Tibial nerve (tissue), 4 donors: ENCODE results near the gene MUC5AC. TPM values are rescaled to one million over a fixed set of nuclear protein-coding genes. Genes with fewer than 3 reads are reported as not detected.

ENCODE experiments used
- DNase-seq, 2 donors: peaks; one replicate each; pipeline ENCODE4 v3.0.0-alpha.2; 2019; ENCODE audit warnings: low spot score in 2 of 2
- H3K27ac ChIP-seq, 4 donors: fragments of 200-600 bp; sonication (generic) in 3 of 4; one replicate each; pipeline ENCODE4 v1.5.1; 2017 to 2019; ENCODE audit warnings: mild to moderate bottlenecking in 1 of 4
- H3K27me3 ChIP-seq, 2 donors: fragments of 200-600 bp; sonication (generic) in 1 of 2; one replicate each; pipeline versions ENCODE4 v1.5.1 to v1.6.0; 2017 to 2019
- H3K36me3 ChIP-seq, 3 donors: fragments of 200-600 bp; sonication (generic); one replicate each; pipeline ENCODE4 v1.5.1; 2018 to 2019
- H3K4me1 ChIP-seq, 4 donors: fragments of 200-600 bp; sonication (generic) in 3 of 4; one replicate each; pipeline ENCODE4 v1.5.1; 2017 to 2019
- H3K4me3 ChIP-seq, 4 donors: fragments of 200-600 bp; sonication (generic) in 3 of 4; one replicate each; pipeline ENCODE4 v1.5.1; 2017 to 2019; ENCODE audit warnings: mild to moderate bottlenecking in 1 of 4, moderate library complexity in 1 of 4
- H3K9me3 ChIP-seq, 4 donors: fragments of 200-600 bp; sonication (generic) in 3 of 4; one replicate each; pipeline ENCODE4 v1.5.1; 2017 to 2019
- CTCF ChIP-seq, 5 experiments: fragments of 200-600 bp in 3 of 5; fragments of 450-650 bp in 2 of 5; sonication (generic) in 3 of 5; IDR thresholded peaks; one replicate each; pipeline ENCODE4 v1.5.1; 2016 to 2019; ENCODE audit warnings: antibody characterized with exemption in 5 of 5, mild to moderate bottlenecking in 3 of 5, moderate library complexity in 2 of 5
- EP300 ChIP-seq, 2 donors: sonication (generic); formaldehyde crosslinking; IDR thresholded peaks; one replicate each; pipeline ENCODE4 v1.6.1; 2017; ENCODE audit warnings: antibody characterized with exemption in 2 of 2, mild to moderate bottlenecking in 1 of 2
- POLR2A ChIP-seq, 2 donors: fragments of 450-650 bp; IDR thresholded peaks; one replicate each; pipeline ENCODE4 v1.6.1; 2017; ENCODE audit warnings: antibody characterized with exemption in 2 of 2, mild to moderate bottlenecking in 2 of 2, moderate library complexity in 2 of 2
- WGBS, 2 donors: methylation state at CpG; one replicate each; pipeline ENCODE4 v1.1.5; 2018; 5-methylcytosine and 5-hydroxymethylcytosine counted together
- total RNA-seq, 4 donors: library from RNA; depleted of rRNA; stranded (reverse); fragments of >200 nt; gene quantifications; one replicate each; pipeline ENCODE4 v1.1.0, GENCODE V29; 2016

The MUC5AC gene
- total RNA-seq, 4 donors from 2014 or later, result not detected

DNA sequence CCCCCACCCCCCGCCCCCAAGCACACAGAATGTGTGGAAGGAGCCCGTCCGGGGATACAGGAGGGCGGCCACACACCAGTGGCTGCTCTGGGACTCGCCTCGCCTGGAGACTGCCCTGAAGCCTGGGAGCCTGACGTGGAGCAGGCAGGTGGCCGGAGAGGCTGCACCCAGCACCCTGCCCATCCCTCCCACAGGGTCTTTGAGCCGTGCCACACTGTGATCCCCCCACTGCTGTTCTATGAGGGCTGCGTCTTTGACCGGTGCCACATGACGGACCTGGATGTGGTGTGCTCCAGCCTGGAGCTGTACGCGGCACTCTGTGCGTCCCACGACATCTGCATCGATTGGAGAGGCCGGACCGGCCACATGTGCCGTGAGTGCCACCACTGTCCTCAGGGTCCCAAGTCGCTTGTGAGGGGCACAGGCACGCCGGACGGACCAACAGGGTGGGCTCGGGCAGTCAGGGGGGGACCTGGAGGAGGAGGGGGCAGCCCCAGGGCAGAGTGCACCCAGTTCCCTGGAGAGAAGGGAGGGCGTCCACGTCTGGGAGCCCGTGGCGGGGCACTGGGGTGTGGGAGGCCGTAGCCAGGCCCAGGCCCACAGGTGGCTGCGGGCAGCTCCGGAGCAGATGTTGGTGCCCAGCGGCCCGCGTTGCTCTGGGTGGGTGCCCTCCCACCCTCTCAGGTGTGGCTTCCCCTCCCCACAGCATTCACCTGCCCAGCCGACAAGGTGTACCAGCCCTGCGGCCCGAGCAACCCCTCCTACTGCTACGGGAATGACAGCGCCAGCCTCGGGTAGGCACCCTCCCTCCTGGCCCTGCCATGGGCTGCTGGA, 38.1 kb downstream of the MUC5AC start:
- no peak for TF ChIP-seq CTCF (IDR thresholded peaks at IDR 0.05)
- TF ChIP-seq EP300 (IDR thresholded peaks at IDR 0.05), result no peak
- TF ChIP-seq POLR2A (IDR thresholded peaks at IDR 0.05), result no peak
- H3K27ac ChIP-seq, result no peak overlapping the region
- no peaks in the 10 kb centered on the region for H3K4me1 ChIP-seq
- H3K4me3 ChIP-seq, result no peak overlapping the region
- H3K36me3 ChIP-seq, result no peaks in the 10 kb centered on the region
- no peak for DNase-seq
- H3K9me3 ChIP-seq, result no peaks in the 10 kb centered on the region
- H3K27me3 ChIP-seq, result peaks cover 0 to 56% of the 10 kb centered on the region in 2 donors
- 90 to 93% methylated on average over 16 to 35 of the region's 41 CpGs for WGBS, 2 donors

GRCh38 chr11:1196516-1197391, 39.0 kb downstream of the MUC5AC start:
- no peak overlapping the region for H3K27ac ChIP-seq
- no peak for DNase-seq
- peaks cover 0 to 56% of the 10 kb centered on the region in 2 donors for H3K27me3 ChIP-seq
- TF ChIP-seq POLR2A (IDR thresholded peaks at IDR 0.05), result no peak
- no peak for TF ChIP-seq EP300 (IDR thresholded peaks at IDR 0.05)
- TF ChIP-seq CTCF (IDR thresholded peaks at IDR 0.05), result no peak
- WGBS, 2 donors, result 68 to 74% methylated on average over 18 to 24 of the region's 28 CpGs
- no peak overlapping the region for H3K4me3 ChIP-seq
- no peaks in the 10 kb centered on the region for H3K9me3 ChIP-seq
- H3K36me3 ChIP-seq, result no peaks in the 10 kb centered on the region
- no peaks in the 10 kb centered on the region for H3K4me1 ChIP-seq

DNA sequence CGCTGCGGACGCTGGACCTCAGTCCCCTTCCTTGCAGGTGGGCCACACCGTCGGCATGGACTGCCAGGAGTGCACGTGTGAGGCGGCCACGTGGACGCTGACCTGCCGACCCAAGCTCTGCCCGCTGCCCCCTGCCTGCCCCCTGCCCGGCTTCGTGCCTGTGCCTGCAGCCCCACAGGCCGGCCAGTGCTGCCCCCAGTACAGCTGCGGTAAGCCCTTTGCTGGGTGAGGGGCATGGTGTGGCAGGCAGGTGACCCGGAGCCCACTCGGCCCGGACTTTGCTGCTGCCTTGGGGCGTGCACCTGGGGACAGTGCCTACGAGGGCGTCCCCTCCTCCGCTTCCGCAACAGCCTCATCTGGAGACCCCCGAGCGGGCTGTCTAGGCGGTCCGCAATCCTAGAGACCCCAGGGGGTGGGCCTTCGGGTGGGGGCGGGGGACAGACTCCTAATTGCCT, 39.7 kb downstream of the MUC5AC start:
- peaks cover 0 to 53% of the 10 kb centered on the region in 2 donors for H3K27me3 ChIP-seq
- TF ChIP-seq CTCF (IDR thresholded peaks at IDR 0.05) (no peak), EP300 (IDR thresholded peaks at IDR 0.05) (no peak), POLR2A (IDR thresholded peaks at IDR 0.05) (no peak)
- H3K4me3 ChIP-seq, result no peak overlapping the region
- H3K9me3 ChIP-seq, result no peaks in the 10 kb centered on the region
- DNase-seq, result no peak
- H3K4me1 ChIP-seq, result peaks cover 0 to 3% (median 0%) of the 10 kb centered on the region in 4 donors
- no peaks in the 10 kb centered on the region for H3K36me3 ChIP-seq
- H3K27ac ChIP-seq, result no peak overlapping the region
- 79 to 80% methylated on average over 22 to 24 of the region's 29 CpGs for WGBS, 2 donors

DNA sequence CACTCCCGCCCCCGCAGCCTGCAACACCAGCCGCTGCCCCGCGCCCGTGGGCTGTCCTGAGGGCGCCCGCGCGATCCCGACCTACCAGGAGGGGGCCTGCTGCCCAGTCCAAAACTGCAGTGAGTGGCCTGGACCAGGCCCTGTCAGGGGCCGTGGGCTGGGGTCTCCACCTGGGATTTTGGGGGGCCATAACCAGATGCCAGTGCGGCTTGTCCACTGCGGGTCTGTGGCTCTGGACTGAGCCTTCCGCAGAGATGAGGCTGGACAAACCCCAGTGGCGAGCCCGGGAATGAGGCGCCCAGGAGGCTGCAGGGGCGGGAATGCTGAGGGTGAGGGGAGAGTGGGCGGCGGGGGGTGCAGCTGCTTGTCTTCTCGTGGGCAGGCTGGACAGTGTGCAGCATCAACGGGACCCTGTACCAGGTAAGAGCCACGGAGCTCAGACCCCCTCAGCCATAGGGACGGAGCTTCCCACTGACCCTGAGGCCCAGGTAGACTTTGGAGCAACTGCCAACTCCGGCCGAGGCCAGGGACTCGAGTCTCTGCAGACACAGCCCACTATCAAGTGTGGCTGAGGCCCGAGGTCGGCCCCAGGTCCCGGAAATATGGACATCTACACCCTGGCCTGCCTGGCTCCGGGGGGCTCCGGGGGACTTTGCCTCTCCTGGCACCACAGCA, 40.3 kb downstream of the MUC5AC start:
- Histone ChIP-seq H3K36me3 (no peaks in the 10 kb centered on the region), H3K27ac (no peak overlapping the region), H3K9me3 (no peaks in the 10 kb centered on the region), H3K27me3 (peaks cover 0 to 51% of the 10 kb centered on the region in 2 donors), H3K4me3 (no peak overlapping the region), H3K4me1 (peaks cover 0 to 8% (median 0%) of the 10 kb centered on the region in 4 donors)
- 53 to 76% methylated on average over 12 to 21 of the region's 33 CpGs for WGBS, 2 donors
- TF ChIP-seq CTCF (IDR thresholded peaks at IDR 0.05) (no peak), POLR2A (IDR thresholded peaks at IDR 0.05) (no peak), EP300 (IDR thresholded peaks at IDR 0.05) (no peak)
- DNase-seq, result no peak
